Keratinocyte (primary cell): ENCODE results near the gene FAR1. TPM values are rescaled to one million over a fixed set of nuclear protein-coding genes. Genes with fewer than 3 reads are reported as not detected.

Source experiments
- DNase-seq: peaks from one replicate; pipeline ENCODE4 v3.0.0-alpha.2; 2011; ENCODE audit warnings: low read depth, missing footprints, low spot score
- FAIRE-seq: peaks from 2 replicates; lab custom pipeline; 2011; peaks lifted over from hg19 to GRCh38; lab: Jason Lieb, UNC
- H2AFZ ChIP-seq: 2 replicates; pipeline ENCODE4 v1.6.0; 2012; ENCODE audit warnings: low read length, control low read depth, inconsistent platforms; ENCODE audit not compliant: control insufficient read depth
- H3K27ac ChIP-seq: 2 replicates; pipeline ENCODE4 v1.5.1; 2011; ENCODE audit warnings: low read length; ENCODE audit not compliant: control insufficient read depth, insufficient read depth
- H3K27me3 ChIP-seq: 3 replicates; pipeline ENCODE4 v1.6.0; 2011; ENCODE audit warnings: low read length; ENCODE audit not compliant: control insufficient read depth, insufficient read depth; ENCODE audit errors: extremely low read depth
- H3K36me3 ChIP-seq, 2 experiments: 2 replicates in 1 of 2; 3 replicates in 1 of 2; pipeline ENCODE4 v1.5.1; 2011; ENCODE audit warnings: low read length in 2 of 2, mild to moderate bottlenecking in 1 of 2; ENCODE audit not compliant: control insufficient read depth in 2 of 2, insufficient read depth in 2 of 2; ENCODE audit errors: extremely low read depth in 1 of 2
- H3K4me1 ChIP-seq: 3 replicates; pipeline ENCODE4 v1.5.1; 2011; ENCODE audit warnings: low read length; ENCODE audit not compliant: control insufficient read depth, insufficient read depth; ENCODE audit errors: extremely low read depth
- H3K4me2 ChIP-seq: 3 replicates; pipeline ENCODE4 v1.6.0; 2011; ENCODE audit warnings: low read depth, low read length; ENCODE audit not compliant: control insufficient read depth, insufficient read depth; ENCODE audit errors: extremely low read depth
- H3K4me3 ChIP-seq, 3 experiments: fragments of 200-600 bp in 1 of 3; sonication (generic) in 1 of 3; 2 replicates in 2 of 3; 3 replicates in 1 of 3; pipeline ENCODE4 v1.5.1; 2011 to 2016; ENCODE audit warnings: low read length in 3 of 3, mild to moderate bottlenecking in 3 of 3, control low read depth in 2 of 3, inconsistent platforms in 1 of 3, low read depth in 1 of 3, mixed read lengths in 1 of 3, mixed run types in 1 of 3, moderate library complexity in 1 of 3; ENCODE audit not compliant: control insufficient read depth in 2 of 3, insufficient read depth in 2 of 3; ENCODE audit errors: extremely low read depth in 1 of 3
- H3K79me2 ChIP-seq: 2 replicates; pipeline ENCODE4 v1.6.0; 2012; ENCODE audit warnings: low read length; ENCODE audit not compliant: control insufficient read depth, insufficient read depth
- H3K9ac ChIP-seq: 3 replicates; pipeline ENCODE4 v1.6.0; 2011; ENCODE audit warnings: low read length; ENCODE audit not compliant: control insufficient read depth, insufficient read depth; ENCODE audit errors: extremely low read depth
- H3K9me1 ChIP-seq: 3 replicates; pipeline ENCODE4 v1.6.0; 2011; ENCODE audit warnings: low read length; ENCODE audit not compliant: control insufficient read depth, insufficient read depth; ENCODE audit errors: extremely low read depth
- H3K9me3 ChIP-seq: 2 replicates; pipeline ENCODE4 v1.5.1; 2012; ENCODE audit warnings: low read depth, low read length; ENCODE audit not compliant: control insufficient read depth
- H4K20me1 ChIP-seq: 3 replicates; pipeline ENCODE4 v1.6.0; 2011; ENCODE audit warnings: low read length; ENCODE audit not compliant: control insufficient read depth, insufficient read depth; ENCODE audit errors: extremely low read depth
- EZH2 ChIP-seq: IDR thresholded peaks from one replicate; pipeline ENCODE4 v1.6.1; 2012; ENCODE audit warnings: inconsistent platforms, mild to moderate bottlenecking, low read length, moderate library complexity
- dilution Hi-C: fragments of 300-500 bp; cut with MboI; formaldehyde crosslinking; loops from one replicate; pipeline ENCODE4 v1.7.0; 2020; ENCODE audit warnings: low sequenced_read_pairs; ENCODE audit not compliant: extremely low pct_ligation_motif_present
- polyA plus RNA-seq, 5 experiments: library from polyadenylated mRNA; depleted of rRNA in 3 of 5; stranded (reverse) in 3 of 5; stranded (forward) in 1 of 5; unstranded in 1 of 5; fragments of >200 nt; gene quantifications; 1 replicate in 1 of 5; 2 replicates in 3 of 5; 3 replicates in 1 of 5; pipeline versions ENCODE4 v1.2.1 to v1.2.3, GENCODE V29; 2011 to 2012; ENCODE audit warnings: missing spikeins in 2 of 5, low read depth in 1 of 5, low replicate concordance in 1 of 5
- TF ChIP-seq, protein P1 (sequence below), 3 experiments: IDR thresholded peaks in 1 of 3; conservative IDR thresholded peaks in 1 of 3; optimal IDR thresholded peaks in 1 of 3; 2 replicates in 2 of 3; 3 replicates in 1 of 3; pipeline versions ENCODE3 to v1.5.1; 2011; ENCODE audit warnings: low read length in 3 of 3, mild to moderate bottlenecking in 3 of 3, moderate library complexity in 2 of 3, control low read depth in 1 of 3, inconsistent platforms in 1 of 3; ENCODE audit not compliant: insufficient read depth in 2 of 3; ENCODE audit errors: extremely low read depth in 1 of 3

Gene FAR1
- polyA plus RNA-seq, 1 donor (not counting 4 experiments of a cell fraction or from before 2014, with no cell fraction given), result 140 TPM

DNA sequence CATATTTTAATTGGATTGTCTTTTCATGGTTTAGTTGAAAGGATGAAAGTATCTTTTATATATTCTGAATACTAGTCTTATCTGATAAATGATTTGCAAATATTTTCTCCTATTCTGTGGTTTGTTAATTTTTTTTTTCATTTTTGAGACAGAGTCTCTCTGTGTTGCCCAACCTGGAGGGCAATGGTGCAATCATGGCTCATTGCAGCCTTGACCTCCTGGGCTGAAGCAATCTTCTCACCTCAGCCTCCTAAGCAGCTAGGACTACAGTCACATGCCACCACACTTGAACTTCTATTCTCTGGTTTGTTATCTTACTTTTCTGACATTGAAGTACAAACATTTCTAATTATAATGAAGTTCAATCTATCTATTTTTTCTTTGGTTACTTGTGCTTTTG lies 30.0 kb upstream of the FAR1 start:
- H3K4me1 ChIP-seq, result no peaks in the 10 kb centered on the region
- no peak overlapping the region for H3K9ac ChIP-seq
- H3K27ac ChIP-seq, result no peak overlapping the region
- no peaks in the 10 kb centered on the region for H3K36me3 ChIP-seq
- TF ChIP-seq, protein P1, sequence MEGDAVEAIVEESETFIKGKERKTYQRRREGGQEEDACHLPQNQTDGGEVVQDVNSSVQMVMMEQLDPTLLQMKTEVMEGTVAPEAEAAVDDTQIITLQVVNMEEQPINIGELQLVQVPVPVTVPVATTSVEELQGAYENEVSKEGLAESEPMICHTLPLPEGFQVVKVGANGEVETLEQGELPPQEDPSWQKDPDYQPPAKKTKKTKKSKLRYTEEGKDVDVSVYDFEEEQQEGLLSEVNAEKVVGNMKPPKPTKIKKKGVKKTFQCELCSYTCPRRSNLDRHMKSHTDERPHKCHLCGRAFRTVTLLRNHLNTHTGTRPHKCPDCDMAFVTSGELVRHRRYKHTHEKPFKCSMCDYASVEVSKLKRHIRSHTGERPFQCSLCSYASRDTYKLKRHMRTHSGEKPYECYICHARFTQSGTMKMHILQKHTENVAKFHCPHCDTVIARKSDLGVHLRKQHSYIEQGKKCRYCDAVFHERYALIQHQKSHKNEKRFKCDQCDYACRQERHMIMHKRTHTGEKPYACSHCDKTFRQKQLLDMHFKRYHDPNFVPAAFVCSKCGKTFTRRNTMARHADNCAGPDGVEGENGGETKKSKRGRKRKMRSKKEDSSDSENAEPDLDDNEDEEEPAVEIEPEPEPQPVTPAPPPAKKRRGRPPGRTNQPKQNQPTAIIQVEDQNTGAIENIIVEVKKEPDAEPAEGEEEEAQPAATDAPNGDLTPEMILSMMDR (optimal IDR thresholded peaks at IDR 0.05 in 1 of 3, IDR thresholded peaks at IDR 0.05 in 1 of 3, conservative IDR thresholded peaks at IDR 0.05 in 1 of 3; ENCODE audit: extremely low read depth in 1 of 3, insufficient read depth in 2 of 3, low read length in 3 of 3), result no peak
- no peak for TF ChIP-seq EZH2
- no peak overlapping the region for H3K4me2 ChIP-seq
- no peak for FAIRE-seq
- H3K9me3 ChIP-seq, result no peaks in the 10 kb centered on the region
- dilution Hi-C loops, result no loop called here
- no peak for DNase-seq
- peaks cover 13% of the 10 kb centered on the region for H3K27me3 ChIP-seq
- no peak overlapping the region for H3K4me3 ChIP-seq
- no peaks in the 10 kb centered on the region for H4K20me1 ChIP-seq
- H3K79me2 ChIP-seq, result no peaks in the 10 kb centered on the region
- H3K9me1 ChIP-seq, result no peaks in the 10 kb centered on the region
- H2AFZ ChIP-seq, result no peak overlapping the region

DNA sequence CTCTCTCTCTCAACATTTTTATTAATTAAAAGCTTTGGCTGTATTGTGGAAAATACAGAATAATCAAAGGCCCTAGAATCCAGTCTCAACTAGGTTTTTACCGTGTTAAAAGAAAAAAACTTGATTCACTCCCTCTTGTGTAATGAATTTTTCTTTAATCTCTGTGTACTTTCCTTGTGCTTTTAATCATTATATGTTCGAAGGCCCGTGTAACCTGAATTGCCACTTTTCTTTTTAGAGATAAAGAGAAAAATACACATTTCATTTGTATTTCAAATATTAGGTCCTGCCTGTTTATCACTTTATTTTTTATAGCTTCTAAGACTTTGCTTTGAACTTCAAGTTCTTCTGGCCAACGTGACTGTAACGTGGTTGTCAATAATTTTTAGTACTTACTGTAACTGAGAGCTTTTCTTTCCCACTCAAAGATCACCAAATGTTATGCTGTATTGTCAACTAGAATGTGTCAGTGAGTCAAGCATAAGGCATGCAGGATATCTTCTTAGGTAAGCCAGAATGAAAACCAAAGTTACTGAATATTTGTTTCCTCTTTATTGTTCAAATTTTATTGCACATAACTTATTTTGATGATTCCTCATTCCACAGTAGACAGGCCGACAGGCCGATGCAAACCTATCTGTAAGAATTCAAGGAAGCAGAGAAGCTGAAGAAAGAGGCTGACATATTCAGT lies 23.3 kb upstream of the FAR1 start:
- H3K79me2 ChIP-seq, result no peaks in the 10 kb centered on the region
- peak overlapping the region; percentile 49 for H3K4me2 ChIP-seq
- H3K9ac ChIP-seq, result no peak overlapping the region
- H2AFZ ChIP-seq, result peak overlapping the region; percentile 64
- dilution Hi-C loops, result no loop called here
- peak; percentile 57 for FAIRE-seq
- DNase-seq, result no peak
- H3K27ac ChIP-seq, result no peak overlapping the region
- H3K27me3 ChIP-seq, result no peaks in the 10 kb centered on the region
- no peaks in the 10 kb centered on the region for H3K9me3 ChIP-seq
- TF ChIP-seq, protein P1 (optimal IDR thresholded peaks at IDR 0.05 in 1 of 3, IDR thresholded peaks at IDR 0.05 in 1 of 3, conservative IDR thresholded peaks at IDR 0.05 in 1 of 3; ENCODE audit: extremely low read depth in 1 of 3, insufficient read depth in 2 of 3, low read length in 3 of 3), result no peak
- no peak for TF ChIP-seq EZH2
- no peaks in the 10 kb centered on the region for H4K20me1 ChIP-seq
- H3K4me1 ChIP-seq, result peaks cover 13% of the 10 kb centered on the region
- H3K36me3 ChIP-seq, result no peaks in the 10 kb centered on the region
- no peaks in the 10 kb centered on the region for H3K9me1 ChIP-seq
- H3K4me3 ChIP-seq, result no peak overlapping the region
